ENCODE results near the gene CD22.

Gene CD22

GRCh38 chr19:35313587-35313986 is 15.4 kb upstream of the CD22 start:
- no peak for FAIRE-seq
- peak; percentile 44 for DNase-seq (ENCODE audit: low spot score)

GRCh38 chr19:35314031-35314430 is 15.0 kb upstream of the CD22 start:
- DNase-seq (ENCODE audit: low spot score) (no peak), FAIRE-seq (no peak)

GRCh38 chr19:35314858-35315470 is 14.0 kb upstream of the CD22 start:
- FAIRE-seq: no peak
- no peak for DNase-seq (ENCODE audit: low spot score)

GRCh38 chr19:35315883-35316282 is 13.1 kb upstream of the CD22 start:
- FAIRE-seq (no peak), DNase-seq (ENCODE audit: low spot score) (no peak)

- DNase-seq (ENCODE audit: low spot score): no peak
- no peak for FAIRE-seq
Observed at GRCh38 chr19:35316560-35316959, 12.4 kb upstream of the CD22 start.

- no peak for DNase-seq (ENCODE audit: low spot score)
- no peak for FAIRE-seq
Observed at GRCh38 chr19:35317464-35318043, 11.4 kb upstream of the CD22 start.

GRCh38 chr19:35318679-35319448 is 10.1 kb upstream of the CD22 start:
- DNase-seq (ENCODE audit: low spot score) (peak; percentile 89), FAIRE-seq (peak; percentile 89)

- DNase-seq (ENCODE audit: low spot score) (no peak), FAIRE-seq (no peak)
Observed at GRCh38 chr19:35320065-35320713, 8.8 kb upstream of the CD22 start.

GRCh38 chr19:35321291-35321690 is 7.7 kb upstream of the CD22 start:
- DNase-seq (ENCODE audit: low spot score) (no peak), FAIRE-seq (no peak)

GRCh38 chr19:35322014-35322413 is 7.0 kb upstream of the CD22 start:
- FAIRE-seq: no peak
- DNase-seq (ENCODE audit: low spot score): no peak

GRCh38 chr19:35327642-35328041 is 1.3 kb upstream of the CD22 start:
- no peak for FAIRE-seq
- DNase-seq (ENCODE audit: low spot score): no peak

- no peak for DNase-seq (ENCODE audit: low spot score)
- FAIRE-seq: no peak
Observed at GRCh38 chr19:35329323-35329722, 336 bp downstream of the CD22 start.

GRCh38 chr19:35330475-35330874 is 1.5 kb downstream of the CD22 start:
- DNase-seq (ENCODE audit: low spot score) (no peak), FAIRE-seq (no peak)

- FAIRE-seq: no peak
Observed at GRCh38 chr19:35331551-35332214, 2.7 kb downstream of the CD22 start.

GRCh38 chr19:35332817-35333216 is 3.8 kb downstream of the CD22 start:
- no peak for FAIRE-seq

More at GRCh38 chr19:35331551-35332214, 2.7 kb downstream of the CD22 start:
- no peak for DNase-seq (ENCODE audit: low spot score)

GRCh38 chr19:35334144-35334753 is 5.3 kb downstream of the CD22 start:
- DNase-seq (ENCODE audit: low spot score): no peak
- FAIRE-seq: no peak

More at GRCh38 chr19:35332817-35333216, 3.8 kb downstream of the CD22 start:
- no peak for DNase-seq (ENCODE audit: low spot score)

- FAIRE-seq: no peak
- no peak for DNase-seq (ENCODE audit: low spot score)
Observed at GRCh38 chr19:35336166-35336955, 7.4 kb downstream of the CD22 start.

- FAIRE-seq (no peak), DNase-seq (ENCODE audit: low spot score) (no peak)
Observed at GRCh38 chr19:35337097-35337983, 8.4 kb downstream of the CD22 start.

GRCh38 chr19:35337984-35338296 is 9.0 kb downstream of the CD22 start:
- no peak for FAIRE-seq
- DNase-seq (ENCODE audit: low spot score): no peak

GRCh38 chr19:35340431-35340830 is 11.4 kb downstream of the CD22 start:
- FAIRE-seq (no peak), DNase-seq (ENCODE audit: low spot score) (no peak)

Data from urothelium cell line (cell line).